WERI-Rb-1 (cell line): ENCODE measurements around the gene PSD2.
A peak's percentile ranks its signal among the peaks of the same experiment; 100 is the strongest.

Source experiments
- DNase-seq: peaks from one replicate; pipeline ENCODE4 v3.0.0-alpha.2; 2020
- H3K27ac ChIP-seq: fragments of 250-450 bp; sonication (Bioruptor Pico); 2 replicates; pipeline ENCODE4 v1.5.1; 2020; ENCODE audit warnings: mild to moderate bottlenecking, moderate library complexity
- H3K27me3 ChIP-seq: fragments of 250-450 bp; sonication (Bioruptor Pico); 2 replicates; pipeline ENCODE4 v1.5.1; 2021; ENCODE audit warnings: mild to moderate bottlenecking, low read depth, moderate library complexity; ENCODE audit not compliant: insufficient read depth, severe bottlenecking
- H3K36me3 ChIP-seq: fragments of 250-450 bp; sonication (Bioruptor Pico); 2 replicates; pipeline ENCODE4 v1.5.1; 2020; ENCODE audit warnings: mild to moderate bottlenecking, moderate library complexity
- H3K4me3 ChIP-seq: 2 replicates; pipeline ENCODE4 v1.5.1; 2011; ENCODE audit warnings: low read depth, mild to moderate bottlenecking, control low read depth, low read length
- H3K9me3 ChIP-seq: fragments of 250-450 bp; sonication (Bioruptor Pico); 2 replicates; pipeline ENCODE4 v1.5.1; 2021; ENCODE audit warnings: mild to moderate bottlenecking, moderate library complexity; ENCODE audit not compliant: severe bottlenecking
- CTCF ChIP-seq: IDR thresholded peaks from 2 replicates; pipeline ENCODE4 v1.5.1; 2011; ENCODE audit warnings: low read depth, mild to moderate bottlenecking, control low read depth, inconsistent platforms, low read length

PSD2 gene

GRCh38 chr5:139882316-139882715, 86.7 kb downstream of the PSD2 start:
- no peaks in the 10 kb centered on the region for H3K9me3 ChIP-seq
- H3K27ac ChIP-seq = no peak overlapping the region
- no peak for DNase-seq
- H3K4me3 ChIP-seq = no peak overlapping the region
- no peak for TF ChIP-seq CTCF
- H3K36me3 ChIP-seq = peaks cover 2% of the 10 kb centered on the region; the same call in 1 of the 2 replicates
- H3K27me3 ChIP-seq = no peaks in the 10 kb centered on the region

DNA sequence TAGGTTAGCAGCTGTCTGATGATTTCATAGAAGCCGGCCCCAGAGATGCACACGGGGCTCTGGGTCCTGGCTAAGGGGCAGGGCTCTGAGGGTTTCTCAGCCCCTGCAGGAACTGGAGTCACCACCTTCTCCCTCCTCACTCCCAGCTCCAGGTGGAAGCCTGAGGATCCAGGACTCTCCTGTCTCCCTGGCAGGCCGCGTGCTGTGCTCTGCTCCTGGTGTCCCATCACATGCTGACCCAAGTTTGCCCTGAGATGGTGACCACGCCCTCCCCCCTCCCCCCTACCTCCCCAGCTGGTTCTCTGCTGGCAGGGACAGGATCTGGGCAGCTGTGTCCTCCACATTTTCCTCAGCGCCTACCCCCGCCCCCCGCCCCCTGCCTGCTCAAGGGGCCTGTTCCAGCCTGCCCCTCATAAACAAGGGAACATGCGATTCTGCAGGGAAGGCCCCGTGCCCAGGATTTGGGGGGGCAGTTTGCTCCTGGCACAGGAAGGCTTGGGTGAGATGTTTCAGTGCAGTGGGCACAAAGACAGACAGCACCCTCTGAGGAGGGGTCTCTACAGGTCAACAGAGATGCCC, 87.4 kb downstream of the PSD2 start:
- no peak overlapping the region for H3K4me3 ChIP-seq
- peak; percentile 21 for DNase-seq

GRCh38 chr5:139884144-139884543, 88.5 kb downstream of the PSD2 start:
- no peak for TF ChIP-seq CTCF
- H3K27ac ChIP-seq = no peak overlapping the region

More for the DNA sequence above, 87.4 kb downstream of the PSD2 start:
- H3K27me3 ChIP-seq = no peaks in the 10 kb centered on the region
- H3K9me3 ChIP-seq = no peaks in the 10 kb centered on the region
- no peak for TF ChIP-seq CTCF
- H3K27ac ChIP-seq = no peak overlapping the region
- H3K36me3 ChIP-seq = peaks cover 2% of the 10 kb centered on the region; the same call in 1 of the 2 replicates

GRCh38 chr5:139884734-139885133, 89.1 kb downstream of the PSD2 start:
- DNase-seq = no peak
- Histone ChIP-seq H3K36me3 (no peaks in the 10 kb centered on the region; the same call in 1 of the 2 replicates), H3K27me3 (no peaks in the 10 kb centered on the region), H3K9me3 (no peaks in the 10 kb centered on the region), H3K27ac (no peak overlapping the region), H3K4me3 (no peak overlapping the region)
- TF ChIP-seq CTCF = no peak

More at GRCh38 chr5:139884144-139884543, 88.5 kb downstream of the PSD2 start:
- Histone ChIP-seq H3K36me3 (no peaks in the 10 kb centered on the region; the same call in 1 of the 2 replicates), H3K27me3 (no peaks in the 10 kb centered on the region), H3K9me3 (no peaks in the 10 kb centered on the region), H3K4me3 (no peak overlapping the region)
- DNase-seq = no peak

GRCh38 chr5:139885172-139885856, 89.7 kb downstream of the PSD2 start:
- Histone ChIP-seq H3K27ac (no peak overlapping the region), H3K36me3 (no peaks in the 10 kb centered on the region; the same call in 1 of the 2 replicates), H3K27me3 (no peaks in the 10 kb centered on the region), H3K4me3 (no peak overlapping the region), H3K9me3 (no peaks in the 10 kb centered on the region)
- TF ChIP-seq CTCF = no peak
- DNase-seq = no peak
